Keratinocyte (primary cell): Measurements from ENCODE around the gene SIX3.
A peak's percentile ranks its signal among the peaks of the same experiment; 100 is the strongest.

Experiments used
- EZH2 ChIP-seq: IDR thresholded peaks from one replicate; pipeline ENCODE4 v1.6.1; 2012; ENCODE audit warnings: inconsistent platforms, mild to moderate bottlenecking, low read length, moderate library complexity
- TF ChIP-seq, protein P1 (sequence below), 3 experiments: IDR thresholded peaks in 1 of 3; conservative IDR thresholded peaks in 1 of 3; optimal IDR thresholded peaks in 1 of 3; 2 replicates in 2 of 3; 3 replicates in 1 of 3; pipeline versions ENCODE3 to v1.5.1; 2011; ENCODE audit warnings: low read length in 3 of 3, mild to moderate bottlenecking in 3 of 3, moderate library complexity in 2 of 3, control low read depth in 1 of 3, inconsistent platforms in 1 of 3; ENCODE audit not compliant: insufficient read depth in 2 of 3; ENCODE audit errors: extremely low read depth in 1 of 3

DNA sequence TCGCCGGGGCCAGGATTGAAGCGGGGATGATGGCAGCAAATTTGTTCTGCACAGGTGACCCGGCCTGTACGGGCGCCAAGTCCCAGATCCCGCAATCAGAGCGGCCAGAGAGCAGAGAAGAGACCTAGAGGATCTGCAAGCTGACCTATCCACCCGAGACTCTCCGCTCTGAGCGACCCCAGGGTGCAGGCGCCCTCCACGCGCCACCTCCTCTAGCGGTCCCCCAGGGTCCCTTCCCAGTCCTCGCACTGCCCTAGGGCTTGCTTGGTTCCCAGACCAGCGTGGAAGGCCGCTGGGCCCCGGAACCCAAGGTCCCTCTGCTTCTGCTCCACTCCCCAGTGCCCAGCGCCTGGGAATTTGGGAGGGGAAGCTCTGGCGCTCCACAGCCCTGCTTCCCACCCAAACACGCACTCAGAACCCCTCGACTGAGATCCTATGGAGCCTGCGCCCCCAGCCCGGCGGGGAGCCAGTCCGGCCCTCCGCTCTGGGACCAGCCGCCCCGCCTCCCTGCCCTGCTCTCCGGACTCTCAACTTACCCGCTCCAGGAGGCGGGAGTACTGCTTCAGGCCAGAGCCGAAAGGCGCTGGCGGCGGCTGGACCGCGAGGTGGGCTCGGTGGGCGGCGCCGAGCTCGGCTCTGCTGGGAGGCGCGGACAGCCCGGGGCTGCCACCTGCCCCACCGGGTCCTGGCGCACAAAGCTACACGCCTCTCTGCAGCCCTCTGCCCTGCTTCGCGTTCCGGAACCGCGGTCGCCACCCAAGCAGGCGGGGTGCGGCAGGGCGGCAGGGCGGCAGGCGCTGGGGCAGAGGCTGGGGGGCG, 3.0 kb upstream of the SIX3 start:
- TF ChIP-seq, protein P1, sequence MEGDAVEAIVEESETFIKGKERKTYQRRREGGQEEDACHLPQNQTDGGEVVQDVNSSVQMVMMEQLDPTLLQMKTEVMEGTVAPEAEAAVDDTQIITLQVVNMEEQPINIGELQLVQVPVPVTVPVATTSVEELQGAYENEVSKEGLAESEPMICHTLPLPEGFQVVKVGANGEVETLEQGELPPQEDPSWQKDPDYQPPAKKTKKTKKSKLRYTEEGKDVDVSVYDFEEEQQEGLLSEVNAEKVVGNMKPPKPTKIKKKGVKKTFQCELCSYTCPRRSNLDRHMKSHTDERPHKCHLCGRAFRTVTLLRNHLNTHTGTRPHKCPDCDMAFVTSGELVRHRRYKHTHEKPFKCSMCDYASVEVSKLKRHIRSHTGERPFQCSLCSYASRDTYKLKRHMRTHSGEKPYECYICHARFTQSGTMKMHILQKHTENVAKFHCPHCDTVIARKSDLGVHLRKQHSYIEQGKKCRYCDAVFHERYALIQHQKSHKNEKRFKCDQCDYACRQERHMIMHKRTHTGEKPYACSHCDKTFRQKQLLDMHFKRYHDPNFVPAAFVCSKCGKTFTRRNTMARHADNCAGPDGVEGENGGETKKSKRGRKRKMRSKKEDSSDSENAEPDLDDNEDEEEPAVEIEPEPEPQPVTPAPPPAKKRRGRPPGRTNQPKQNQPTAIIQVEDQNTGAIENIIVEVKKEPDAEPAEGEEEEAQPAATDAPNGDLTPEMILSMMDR (optimal IDR thresholded peaks at IDR 0.05 in 1 of 3, IDR thresholded peaks at IDR 0.05 in 1 of 3, conservative IDR thresholded peaks at IDR 0.05 in 1 of 3; ENCODE audit: extremely low read depth in 1 of 3, insufficient read depth in 2 of 3, low read length in 3 of 3) = no peak
- peak; percentile 77 for TF ChIP-seq EZH2
